T-helper 2 cell treated with Interferon-gamma antibody and Interleukin-4, amounts not matched to agents 100 ng/mL and 5 ng/mL, for 36 hours (primary cell): ENCODE results near the gene STAT5A. TPM values are rescaled to one million over a fixed set of nuclear protein-coding genes. Genes with fewer than 3 reads are reported as not detected.
"Not testable (repeated sequence)": the region's sequence is repeated elsewhere in the genome, so short reads cannot be mapped to it uniquely, and the experiment has no call there.

ENCODE experiments used
- intact Hi-C: fragments of 100-400 bp; cut with micrococcal nuclease; formaldehyde crosslinking; loops from one replicate; pipeline ENCODE4 v1.15.1; 2023
- total RNA-seq: library from RNA; stranded (reverse); gene quantifications from 2 replicates; pipeline ENCODE4 v1.2.3, GENCODE V29; 2022

The STAT5A gene
- total RNA-seq, 1 donor from 2014 or later, result 123 TPM

GRCh38 chr17:42359133-42359532 lies 70.8 kb downstream of the STAT5A start:
- intact Hi-C loops, result no loop called here

DNA sequence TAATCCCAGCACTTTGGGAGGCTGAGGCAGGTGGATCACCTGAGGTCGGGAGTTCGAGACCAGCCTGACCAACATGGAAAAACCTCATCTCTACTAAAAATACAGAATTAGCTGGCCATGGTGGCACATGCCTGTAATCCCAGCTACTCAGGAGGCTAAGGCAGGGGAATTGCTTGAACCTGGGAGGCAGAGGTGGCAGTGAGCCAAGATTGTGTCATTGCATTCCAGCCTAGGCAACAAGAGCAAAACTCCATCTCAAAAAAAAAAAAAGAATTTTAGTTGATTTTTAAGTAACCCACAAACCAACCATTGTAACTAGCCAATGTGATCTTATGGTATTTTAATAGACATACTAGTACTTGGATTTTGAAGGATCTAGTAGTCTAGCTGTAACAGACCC lies 72.1 kb downstream of the STAT5A start:
- intact Hi-C loops, result not testable (repeated sequence)

Other genes with a start within 250 kb of the STAT5A start
- 0.05 and 0.11 TPM in 2 replicates for gene C17orf113, start 237.9 kb upstream of the STAT5A start, total RNA-seq
- gene ZNF385C, start 190.0 kb upstream of the STAT5A start, total RNA-seq, result not detected in 2 replicates
- 35.9 and 38.8 TPM in 2 replicates for gene DHX58, start 175.8 kb upstream of the STAT5A start, total RNA-seq
- 45.4 and 45.5 TPM in 2 replicates for gene KAT2A, start 167.1 kb upstream of the STAT5A start, total RNA-seq
- not detected in 2 replicates for gene HSPB9, start 165.7 kb upstream of the STAT5A start, total RNA-seq
- gene RAB5C, start 133.5 kb upstream of the STAT5A start, total RNA-seq, result 91.7 and 95.8 TPM in 2 replicates
- gene KCNH4, start 107.4 kb upstream of the STAT5A start, total RNA-seq, result 0.11 and 0.16 TPM in 2 replicates
- not detected in 2 replicates for gene HCRT, start 103.0 kb upstream of the STAT5A start, total RNA-seq
- 15.3 and 15.9 TPM in 2 replicates for gene GHDC, start 94.0 kb upstream of the STAT5A start, total RNA-seq
- 147 and 149 TPM in 2 replicates for gene STAT5B, start 12.1 kb upstream of the STAT5A start, total RNA-seq
- 105 and 109 TPM in 2 replicates for gene STAT3, start 99.9 kb downstream of the STAT5A start, total RNA-seq
- gene CAVIN1, start 134.8 kb downstream of the STAT5A start, total RNA-seq, result 3.5 TPM in 2 replicates
- 7.8 and 11.4 TPM in 2 replicates for gene ATP6V0A1, start 170.4 kb downstream of the STAT5A start, total RNA-seq
- gene NAGLU, start 247.7 kb downstream of the STAT5A start, total RNA-seq, result 18.3 and 18.5 TPM in 2 replicates